Activated effector memory CD4-positive, alpha-beta T cell treated with anti-CD3 and anti-CD28 coated beads, Interleukin-2, amount 50 U/mL, for 16 hours (primary cell): Measurements from ENCODE around the gene TSHB.

Experiments
- DNase-seq: peaks from one replicate; pipeline ENCODE4 v3.0.0-alpha.2; 2020

Gene TSHB

DNA sequence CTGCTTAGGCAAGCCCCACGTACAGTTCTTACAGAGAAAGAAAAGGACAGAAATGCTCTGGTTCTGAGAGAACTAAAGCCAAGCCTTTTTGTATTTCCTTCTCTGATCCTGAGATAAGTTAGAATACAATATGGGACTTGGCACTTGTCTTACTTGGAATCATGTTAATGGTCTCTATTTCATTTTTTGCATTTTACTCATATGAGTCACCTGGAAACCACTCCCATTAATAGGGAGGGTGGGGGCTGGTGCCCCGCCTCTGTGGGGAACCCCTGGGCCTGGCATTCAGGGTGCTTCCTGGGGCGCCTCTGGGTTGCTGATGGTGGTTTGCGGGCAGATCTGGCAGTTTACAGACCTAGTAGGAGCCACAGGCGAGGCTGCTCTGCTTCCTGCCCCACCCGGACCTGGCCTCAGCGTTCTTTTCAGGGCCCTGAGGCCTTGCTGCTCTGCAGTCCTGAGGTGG lies 32.9 kb downstream of the TSHB start:
- peak; percentile 96 for DNase-seq

DNA sequence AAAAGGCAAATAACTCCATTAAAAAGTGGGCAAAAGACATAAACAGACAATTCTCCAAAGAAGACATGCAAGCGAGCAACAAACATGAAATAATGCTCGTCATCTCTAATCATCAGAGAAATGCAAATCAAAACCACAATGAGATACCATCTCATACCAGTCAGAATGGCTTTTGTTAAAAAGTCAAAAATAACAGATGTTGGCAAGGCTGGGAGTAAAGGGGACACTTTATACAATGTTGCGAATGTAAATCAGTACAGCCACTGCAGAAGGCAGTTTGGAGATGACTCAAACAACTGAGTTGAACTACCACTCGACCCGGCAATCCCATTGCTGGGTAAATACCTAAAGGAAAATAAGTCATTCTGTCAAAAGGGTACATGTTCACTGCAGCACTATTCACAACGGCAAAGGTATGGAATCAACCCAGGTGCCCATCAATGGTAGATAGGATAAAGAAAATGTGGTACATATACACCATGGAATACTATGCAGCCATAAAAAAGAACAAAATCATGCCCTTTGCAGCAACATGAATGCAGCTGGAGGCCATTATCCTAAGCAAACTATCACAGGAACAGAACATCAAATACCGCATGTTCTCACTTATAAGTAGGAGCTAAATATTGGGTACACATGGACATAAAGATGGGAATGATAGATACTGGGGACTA lies 33.7 kb downstream of the TSHB start:
- DNase-seq: peak; percentile 71

DNA sequence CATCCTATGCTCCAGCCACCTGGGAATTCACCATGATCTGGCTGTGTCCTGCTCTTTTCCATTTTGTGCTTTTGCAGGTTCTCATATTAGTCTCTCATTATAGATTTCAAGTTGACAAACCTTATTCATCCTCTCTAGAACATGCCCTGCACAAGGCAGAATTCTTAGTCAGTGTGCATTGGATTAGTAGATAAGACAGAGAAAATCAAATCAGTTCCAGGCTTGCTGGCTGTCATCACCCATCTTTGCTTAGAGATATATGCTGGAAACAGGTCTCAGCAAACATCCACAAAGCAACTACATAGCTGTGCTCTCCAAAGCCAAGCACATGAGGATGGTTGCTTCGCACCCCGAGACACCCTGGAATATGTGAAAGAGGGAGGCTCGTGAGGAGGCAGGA lies 34.8 kb downstream of the TSHB start:
- DNase-seq: no peak

DNA sequence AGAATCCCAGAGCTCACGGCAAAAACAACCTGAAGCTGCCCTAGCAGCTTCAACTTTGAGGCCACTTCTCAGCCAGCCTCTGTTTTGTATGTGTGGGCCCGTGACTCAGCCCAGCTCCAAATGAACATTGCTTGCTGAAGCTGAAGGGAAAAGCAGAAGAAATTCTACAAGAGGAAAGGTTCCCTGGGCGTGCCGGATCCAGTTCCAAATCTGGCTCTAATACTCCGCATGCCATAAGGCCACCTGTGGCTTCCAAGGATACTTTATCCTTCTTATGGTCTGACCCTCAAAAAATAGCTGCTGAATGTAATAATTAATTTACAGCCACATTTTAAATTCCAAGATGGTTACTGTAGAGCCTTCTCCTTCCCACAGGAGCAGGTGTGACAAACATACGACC lies 35.4 kb downstream of the TSHB start:
- DNase-seq: no peak

DNA sequence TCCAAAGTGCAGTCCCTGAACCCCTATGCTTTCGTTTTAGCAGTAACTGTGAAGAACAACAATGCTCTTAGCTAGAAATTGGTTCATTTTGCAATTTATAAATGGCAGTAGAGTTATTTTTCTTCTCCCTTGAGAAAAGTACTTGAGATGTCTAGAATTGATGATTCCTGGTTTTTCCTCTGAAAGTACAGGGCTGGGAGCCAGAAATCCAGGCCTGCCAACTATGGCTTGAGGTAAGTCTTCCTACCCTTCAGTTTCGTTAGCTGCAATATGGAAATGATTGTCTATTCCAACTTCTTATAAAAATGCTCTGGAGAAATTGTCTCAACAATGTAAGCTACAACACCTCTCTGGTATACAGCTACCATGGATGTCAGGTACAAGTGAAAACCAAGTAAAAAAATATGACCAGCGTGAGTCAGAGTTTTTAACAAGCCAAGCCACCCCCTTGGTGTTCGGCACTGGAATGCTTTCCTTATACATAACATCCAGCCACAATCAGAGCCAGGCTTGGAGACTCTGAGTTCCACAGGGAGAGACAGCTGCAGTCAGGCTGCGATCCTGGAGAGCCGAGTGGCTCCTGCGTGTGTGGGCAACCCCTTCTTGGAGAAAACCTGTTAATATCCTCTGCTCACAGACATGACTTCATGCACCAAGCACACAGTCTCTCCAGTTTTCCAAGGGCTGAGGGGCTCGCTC lies 37.7 kb downstream of the TSHB start:
- DNase-seq: no peak

DNA sequence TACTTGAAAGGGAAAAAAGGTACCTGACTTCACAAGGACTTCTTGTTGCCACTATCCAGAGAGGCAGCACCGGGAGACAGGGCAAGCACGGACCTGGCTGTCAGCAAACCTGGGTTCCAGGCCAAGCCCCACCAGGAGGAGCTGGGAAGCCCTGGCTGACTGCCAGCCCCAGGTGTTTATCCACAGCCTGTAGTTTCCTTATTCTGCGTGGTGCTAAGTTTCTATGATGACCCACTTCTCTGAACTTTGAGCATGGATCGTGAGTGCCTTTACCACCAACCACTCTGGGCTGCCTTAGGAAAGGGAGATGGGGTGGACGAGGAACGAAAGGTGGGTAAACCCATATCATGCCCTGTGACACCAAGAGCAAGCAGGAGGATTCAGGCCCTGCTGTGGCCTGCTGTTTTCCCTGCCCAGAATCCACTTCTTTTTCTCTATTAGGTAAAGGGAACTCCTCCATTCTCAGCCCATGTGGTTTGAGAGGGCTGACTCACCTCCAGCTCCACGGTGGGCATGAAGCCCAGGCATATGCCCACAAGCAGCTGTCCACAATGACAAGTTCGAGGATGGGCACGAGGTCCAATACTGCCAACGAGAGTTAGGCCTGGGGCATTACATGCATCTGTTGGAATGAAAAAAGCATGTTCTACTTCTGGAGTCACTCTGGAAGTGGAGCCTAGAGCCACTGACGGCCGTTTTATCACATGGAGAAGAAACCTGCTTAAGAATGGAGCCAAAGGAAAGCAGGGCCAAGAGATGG lies 39.4 kb downstream of the TSHB start:
- DNase-seq: no peak

DNA sequence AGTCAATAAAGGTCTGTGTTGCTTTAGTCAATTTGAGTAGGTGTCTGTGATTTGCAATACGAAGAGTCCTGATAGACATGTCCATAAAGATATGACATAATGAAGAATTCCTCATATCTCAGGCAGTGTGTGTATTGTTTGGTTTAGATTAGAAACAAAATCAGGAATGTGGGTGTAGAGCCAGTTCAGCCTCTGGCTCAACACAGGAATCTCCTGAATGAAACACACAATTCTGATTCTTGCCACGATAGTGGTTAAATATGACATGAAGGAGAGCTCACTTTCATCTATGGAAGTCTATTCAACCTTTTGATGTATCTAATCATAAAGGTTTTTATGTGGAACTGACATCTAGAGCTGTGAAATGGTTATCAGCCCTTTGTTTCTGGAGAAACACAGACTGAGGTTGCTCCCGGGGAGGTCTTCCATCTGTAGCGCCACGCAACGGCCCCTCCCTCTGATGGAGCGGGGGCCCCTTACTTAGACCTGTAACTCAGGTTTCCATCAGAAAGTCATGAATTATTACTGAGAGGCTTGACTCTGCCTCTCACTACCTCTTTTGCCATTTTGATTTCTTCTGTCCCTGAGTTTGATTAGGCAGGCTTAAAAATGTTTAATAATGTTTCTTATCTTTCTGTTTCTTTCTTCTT lies 40.2 kb downstream of the TSHB start:
- DNase-seq: no peak

DNA sequence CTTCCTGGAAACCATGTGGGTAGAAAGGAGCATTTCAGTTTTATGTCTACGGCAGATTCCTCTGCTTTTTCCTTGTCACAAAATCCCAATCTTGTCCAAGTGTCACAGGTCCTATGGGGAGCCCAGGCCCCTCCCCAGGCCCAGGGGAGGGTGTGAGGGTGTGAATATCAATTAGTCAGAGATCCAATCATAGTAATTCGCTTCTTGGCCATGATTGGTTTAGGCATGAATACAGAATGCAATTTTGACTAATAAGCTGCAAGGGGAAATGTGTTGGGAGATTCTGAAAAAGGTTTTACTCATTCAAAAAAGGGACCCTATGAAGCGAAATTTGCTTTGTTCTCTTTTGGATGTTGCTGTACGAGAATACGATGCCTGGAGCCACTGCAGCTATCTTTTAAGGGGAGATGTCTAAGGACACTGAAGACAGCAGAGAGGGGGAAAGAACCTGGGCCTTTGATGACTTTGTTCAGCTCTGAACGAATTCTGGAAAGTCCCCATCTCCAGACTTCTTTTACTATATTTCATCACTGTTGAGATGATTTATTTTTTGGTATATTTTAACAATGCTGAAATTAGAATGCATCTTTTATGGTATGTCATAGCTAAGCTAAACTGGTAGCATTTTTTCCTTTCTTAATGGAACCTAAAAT lies 41.5 kb downstream of the TSHB start:
- DNase-seq: no peak

DNA sequence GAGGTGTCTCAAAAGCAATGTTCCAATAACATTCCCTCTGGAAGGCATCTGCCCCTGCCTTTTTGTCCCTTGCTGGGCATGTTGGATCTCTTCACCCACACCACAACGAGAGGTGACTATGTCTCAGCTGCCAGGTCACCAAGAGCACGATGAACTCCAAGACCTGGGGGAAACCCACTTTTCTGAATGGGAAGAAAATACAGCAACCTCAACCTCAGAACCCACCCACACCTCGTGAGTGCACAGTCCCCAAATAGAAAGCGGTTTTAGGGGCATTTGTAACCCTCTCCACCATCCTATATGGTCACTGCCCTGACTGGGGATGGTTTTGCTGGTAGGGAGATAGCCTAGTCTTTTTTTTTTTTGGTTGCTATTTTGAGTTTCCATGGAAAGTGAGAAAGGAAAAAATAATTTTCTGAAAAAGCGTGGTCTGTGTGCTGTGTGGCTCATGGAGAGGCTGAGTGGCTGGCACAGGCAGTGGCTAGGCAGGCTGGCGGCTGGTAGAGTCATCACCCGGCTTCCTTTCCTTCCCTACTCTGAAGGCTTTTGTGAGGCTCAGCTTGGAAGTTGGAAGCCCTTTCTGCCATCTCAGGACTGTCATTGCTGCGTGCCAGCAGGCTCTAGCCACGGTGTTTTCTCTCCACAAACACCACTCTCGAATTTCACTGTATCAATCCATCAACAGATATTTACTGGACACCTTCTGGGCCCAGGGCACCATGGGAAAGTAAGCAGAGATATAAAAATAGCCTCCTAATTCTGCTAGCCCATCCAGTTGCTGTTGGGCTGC lies 43.9 kb downstream of the TSHB start:
- no peak for DNase-seq

DNA sequence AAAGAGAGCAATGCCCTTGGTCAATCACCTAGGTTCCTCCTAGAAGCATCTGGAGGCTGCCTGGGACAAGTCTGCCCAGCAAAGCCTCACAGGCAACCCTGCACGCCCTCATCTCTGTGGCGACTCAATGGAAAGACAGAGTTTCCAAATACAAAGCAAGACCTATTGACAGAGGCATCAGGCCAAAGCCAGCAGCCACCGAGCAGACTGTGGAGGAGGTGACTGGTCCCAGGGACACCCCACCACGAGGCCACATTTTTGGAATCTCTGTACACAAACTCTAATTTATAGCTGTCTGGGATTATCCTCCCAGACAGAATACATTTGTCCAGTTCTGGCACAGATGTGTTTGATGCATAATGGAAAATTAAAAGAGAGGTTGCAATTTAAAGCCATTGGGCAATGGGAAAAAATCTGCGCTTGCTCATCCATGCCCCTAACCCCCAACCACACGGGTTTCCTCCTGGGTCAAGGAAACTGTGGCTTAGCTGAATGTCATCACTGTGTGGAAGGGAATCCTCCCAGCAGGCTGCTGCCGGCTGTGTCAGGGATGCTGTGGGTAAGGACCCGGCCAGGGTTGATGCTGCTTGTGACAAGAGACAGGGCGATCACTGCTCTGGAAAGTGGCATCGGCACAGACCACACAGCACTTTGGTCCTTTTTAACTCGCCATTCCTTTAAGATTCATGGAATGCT lies 45.4 kb downstream of the TSHB start:
- DNase-seq: no peak

DNA sequence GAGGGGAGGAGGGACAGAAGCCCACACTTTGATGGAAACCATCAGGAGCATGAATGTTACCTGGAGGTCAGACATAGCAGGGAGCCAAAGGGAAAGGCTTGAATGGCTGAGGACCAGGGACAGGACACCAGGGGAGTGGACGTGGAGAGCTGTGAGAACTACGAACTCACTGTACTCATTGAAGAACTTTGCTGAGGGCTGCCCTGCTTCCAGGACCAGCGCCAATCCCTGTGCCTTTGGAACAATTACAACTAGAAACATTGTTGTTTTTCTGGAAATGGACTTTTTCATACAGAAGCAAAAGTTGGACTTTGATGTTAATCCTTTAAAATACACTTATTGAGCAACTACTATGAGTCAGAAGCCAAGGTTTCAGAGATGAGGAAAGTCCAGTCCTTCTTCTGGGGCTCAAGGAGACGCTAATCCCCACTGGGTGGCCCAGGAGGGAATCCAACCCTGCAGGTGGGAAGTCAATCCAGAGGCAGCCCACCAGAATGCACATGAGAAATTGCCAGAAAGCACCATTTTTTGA lies 46.8 kb downstream of the TSHB start:
- no peak for DNase-seq

DNA sequence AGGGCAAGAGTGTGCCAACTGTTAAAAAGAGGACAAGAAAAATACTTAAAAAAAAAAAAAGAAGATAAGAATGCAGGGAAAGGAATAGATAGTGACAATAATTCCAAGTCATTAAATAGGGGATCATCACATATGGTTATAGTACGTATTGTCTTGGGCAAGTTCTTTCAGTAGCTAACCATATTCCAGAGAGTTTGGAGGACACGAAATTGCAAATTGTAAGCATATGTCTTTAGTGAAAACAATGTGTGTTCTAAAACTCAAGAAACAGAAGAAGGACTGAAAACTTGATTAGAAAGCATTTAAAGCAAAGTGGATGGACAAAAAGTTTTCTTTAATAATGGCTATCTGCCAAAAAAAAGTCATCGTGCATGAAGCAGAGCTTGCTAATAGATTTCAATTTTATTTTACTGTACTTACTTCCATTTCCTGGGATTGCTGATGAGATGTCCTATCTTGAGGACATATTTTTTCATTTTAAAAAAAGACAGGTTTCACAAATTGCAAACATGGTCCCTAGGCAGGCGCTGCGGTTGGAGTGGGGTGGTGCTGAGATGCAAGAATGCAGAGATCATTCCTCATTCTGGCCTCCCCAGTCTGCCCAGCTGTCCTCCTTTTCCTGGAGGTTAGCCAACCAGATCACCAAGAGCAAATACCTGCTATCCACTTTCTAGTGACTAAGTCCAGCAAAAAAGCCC lies 47.8 kb downstream of the TSHB start:
- DNase-seq: no peak

DNA sequence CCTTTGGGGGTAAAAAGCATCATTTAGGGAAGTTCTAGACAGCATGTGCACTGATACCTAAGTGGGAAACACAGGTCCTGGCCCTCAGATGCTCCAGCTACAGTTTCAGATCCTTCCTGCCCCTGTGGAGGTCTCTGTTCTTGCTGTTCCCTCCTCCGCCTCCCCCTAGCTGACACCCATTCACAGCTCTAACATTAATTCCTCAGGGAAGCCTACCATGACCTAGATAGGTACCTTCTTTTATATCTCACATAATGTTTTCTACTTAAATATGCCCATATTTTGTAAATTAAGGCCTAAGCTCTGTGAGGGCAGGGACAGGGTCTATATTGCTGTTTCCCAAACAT lies 48.3 kb downstream of the TSHB start:
- DNase-seq: no peak

DNA sequence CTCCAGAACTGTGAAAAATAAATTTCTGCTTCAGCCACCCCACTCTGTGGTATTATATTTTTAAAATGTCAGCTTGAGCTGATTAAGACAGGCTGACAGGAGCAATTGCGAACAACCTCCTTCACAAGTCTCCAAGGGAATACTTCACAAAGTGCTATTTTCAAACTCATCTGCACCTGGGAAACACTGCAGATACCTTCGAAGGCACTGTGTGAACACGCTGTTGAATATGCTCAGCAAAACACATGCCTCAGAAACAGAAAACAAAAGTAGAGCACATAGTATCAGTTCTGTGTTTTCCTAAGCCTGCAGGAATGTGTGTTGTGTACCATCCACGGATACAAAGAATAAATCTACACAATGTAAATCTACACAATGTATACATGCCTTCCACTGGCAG lies 49.1 kb downstream of the TSHB start:
- DNase-seq: no peak

DNA sequence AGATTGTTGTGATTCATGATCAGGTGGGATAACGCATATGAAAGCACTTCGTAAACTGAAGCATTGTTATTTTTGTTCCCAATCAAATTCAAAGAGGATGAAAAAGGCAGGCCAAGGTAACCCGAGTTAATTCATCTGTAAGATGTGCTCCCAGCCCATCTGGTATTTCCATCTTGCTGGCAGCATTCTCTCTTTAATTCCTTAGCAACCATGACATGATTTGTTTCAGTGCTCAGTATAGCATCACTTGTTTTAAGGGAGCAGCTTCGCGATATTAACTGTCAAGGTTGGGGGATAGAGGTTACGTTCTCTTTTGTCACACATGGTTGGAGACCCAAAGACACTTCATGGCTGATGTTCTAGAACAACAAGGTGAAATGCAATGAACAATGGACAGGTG lies 53.3 kb downstream of the TSHB start:
- DNase-seq: no peak
